Measurements from ENCODE around the gene SF3B2.

DNA sequence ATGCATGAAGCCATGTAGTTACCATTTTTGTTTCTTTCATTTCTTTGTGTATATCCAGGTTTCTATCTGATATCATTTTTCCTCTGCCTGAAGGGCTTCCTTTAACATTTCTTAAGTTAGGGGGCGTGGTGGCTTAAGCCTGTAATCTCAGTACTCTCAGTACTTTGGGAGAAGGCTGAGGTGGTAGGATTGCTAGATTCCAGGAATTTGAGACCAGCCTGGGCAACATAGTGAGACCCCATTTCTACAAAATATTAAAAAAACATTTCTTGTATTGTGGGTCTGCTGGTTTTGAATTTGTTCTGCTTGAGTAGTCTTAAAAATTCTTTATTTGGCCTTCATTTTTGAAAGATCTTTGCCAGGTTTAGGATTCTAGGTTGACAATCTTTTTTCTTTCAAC is 12.4 kb downstream of the SF3B2 start:
- TF ChIP-seq CHD2 (IDR thresholded peaks at IDR 0.05; ENCODE audit: low read length, partially characterized antibody) (no peak), POLR2A (IDR thresholded peaks at IDR 0.05; ENCODE audit: low read length) (no peak), POLR2AphosphoS2 (conservative IDR thresholded peaks at IDR 0.05; ENCODE audit: low read length) (no peak), JUNB (IDR thresholded peaks at IDR 0.05) (no peak), SREBF2 (IDR thresholded peaks at IDR 0.05) (no peak), CEBPB (IDR thresholded peaks at IDR 0.05) (no peak), RNF2 (IDR thresholded peaks at IDR 0.05; ENCODE audit: borderline replicate concordance, low read depth) (no peak), EP300 (IDR thresholded peaks at IDR 0.05) (no peak)
- TF ChIP-seq, protein P1, sequence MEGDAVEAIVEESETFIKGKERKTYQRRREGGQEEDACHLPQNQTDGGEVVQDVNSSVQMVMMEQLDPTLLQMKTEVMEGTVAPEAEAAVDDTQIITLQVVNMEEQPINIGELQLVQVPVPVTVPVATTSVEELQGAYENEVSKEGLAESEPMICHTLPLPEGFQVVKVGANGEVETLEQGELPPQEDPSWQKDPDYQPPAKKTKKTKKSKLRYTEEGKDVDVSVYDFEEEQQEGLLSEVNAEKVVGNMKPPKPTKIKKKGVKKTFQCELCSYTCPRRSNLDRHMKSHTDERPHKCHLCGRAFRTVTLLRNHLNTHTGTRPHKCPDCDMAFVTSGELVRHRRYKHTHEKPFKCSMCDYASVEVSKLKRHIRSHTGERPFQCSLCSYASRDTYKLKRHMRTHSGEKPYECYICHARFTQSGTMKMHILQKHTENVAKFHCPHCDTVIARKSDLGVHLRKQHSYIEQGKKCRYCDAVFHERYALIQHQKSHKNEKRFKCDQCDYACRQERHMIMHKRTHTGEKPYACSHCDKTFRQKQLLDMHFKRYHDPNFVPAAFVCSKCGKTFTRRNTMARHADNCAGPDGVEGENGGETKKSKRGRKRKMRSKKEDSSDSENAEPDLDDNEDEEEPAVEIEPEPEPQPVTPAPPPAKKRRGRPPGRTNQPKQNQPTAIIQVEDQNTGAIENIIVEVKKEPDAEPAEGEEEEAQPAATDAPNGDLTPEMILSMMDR (IDR thresholded peaks at IDR 0.05): no peak

Data from A549 (cell line).